Stomach (tissue), 4 donors: ENCODE measurements around the gene PI4K2B.
"Not testable (repeated sequence)": the region's sequence is repeated elsewhere in the genome, so short reads cannot be mapped to it uniquely, and the experiment has no call there.

ENCODE experiments used
- CTCF ChIP-seq, 7 experiments: fragments of 450-650 bp in 4 of 7; fragments of 200-600 bp in 3 of 7; sonication (generic) in 3 of 7; IDR thresholded peaks; one replicate each; pipeline ENCODE4 v1.5.1; 2016 to 2019; ENCODE audit warnings: antibody characterized with exemption in 7 of 7, control low read depth in 2 of 7, mild to moderate bottlenecking in 1 of 7
- POLR2A ChIP-seq, 4 donors: fragments of 450-650 bp; IDR thresholded peaks; one replicate each; pipeline ENCODE4 v1.6.1; 2016; ENCODE audit warnings: antibody characterized with exemption in 4 of 4, control low read depth in 2 of 4, mild to moderate bottlenecking in 1 of 4, moderate library complexity in 1 of 4

DNA sequence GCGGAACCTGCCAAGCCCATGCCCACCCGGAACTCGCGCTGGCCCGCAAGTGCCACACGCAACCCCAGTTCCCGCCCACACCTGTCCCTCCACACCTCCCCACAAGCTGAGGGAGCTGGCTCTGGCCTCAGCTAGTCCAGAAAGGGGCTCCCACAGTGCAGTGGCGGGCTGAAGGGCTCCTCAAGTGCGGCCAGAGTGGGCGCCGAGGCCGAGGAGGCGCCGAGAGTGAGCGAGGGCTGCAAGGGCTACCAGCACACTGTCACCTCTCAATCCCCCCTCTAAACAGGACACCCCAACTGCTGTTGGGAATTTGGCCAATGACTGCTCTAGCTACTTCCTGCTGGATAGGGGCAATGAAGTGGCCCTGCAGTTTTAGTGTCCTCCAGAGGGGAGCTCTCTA lies 5.7 kb downstream of the PI4K2B start:
- not testable (repeated sequence) for TF ChIP-seq CTCF, POLR2A (IDR thresholded peaks at IDR 0.05)
